Chondrocyte (in vitro differentiated cells): ENCODE data around the gene HSD3B7. TPM values are rescaled to one million over a fixed set of nuclear protein-coding genes. Genes with fewer than 3 reads are reported as not detected.

Source experiments
- DNase-seq: peaks from one replicate; pipeline ENCODE4 v3.0.0; 2021; ENCODE audit warnings: mixed read lengths, low spot score
- H3K27ac Mint-ChIP-seq: one replicate; pipeline ENCODE4 v1.8.0; 2021; ENCODE audit warnings: mild to moderate bottlenecking, moderate library complexity, mixed read lengths; ENCODE audit not compliant: unreplicated experiment
- H3K27me3 Mint-ChIP-seq: 2 replicates; pipeline ENCODE4 v1.8.0; 2021; ENCODE audit warnings: low read depth, mixed read lengths
- H3K36me3 Mint-ChIP-seq: 2 replicates; pipeline ENCODE4 v1.8.0; 2021; ENCODE audit warnings: low read depth, mixed read lengths
- H3K4me1 Mint-ChIP-seq: 2 replicates; pipeline ENCODE4 v1.8.0; 2021; ENCODE audit warnings: low read depth, mild to moderate bottlenecking, mixed read lengths
- H3K4me3 Mint-ChIP-seq: one replicate; pipeline ENCODE4 v1.8.0; 2021; ENCODE audit warnings: mild to moderate bottlenecking, moderate library complexity, mixed read lengths; ENCODE audit not compliant: unreplicated experiment
- H3K9me3 Mint-ChIP-seq: 2 replicates; pipeline ENCODE4 v1.8.0; 2021; ENCODE audit warnings: low read depth, mixed read lengths
- total RNA-seq: library from RNA; stranded (reverse); gene quantifications from 3 replicates; pipeline ENCODE4 v1.2.1, GENCODE V29; 2021
- TF ChIP-seq, protein P1 (sequence below): fragments of 200-600 bp; sonication (generic); IDR thresholded peaks from 2 replicates; pipeline ENCODE4 v1.5.0; 2021; ENCODE audit warnings: antibody characterized with exemption, mild to moderate bottlenecking, moderate library complexity

Gene HSD3B7
- total RNA-seq, 1 donor from 2014 or later: 12.3 TPM

DNA sequence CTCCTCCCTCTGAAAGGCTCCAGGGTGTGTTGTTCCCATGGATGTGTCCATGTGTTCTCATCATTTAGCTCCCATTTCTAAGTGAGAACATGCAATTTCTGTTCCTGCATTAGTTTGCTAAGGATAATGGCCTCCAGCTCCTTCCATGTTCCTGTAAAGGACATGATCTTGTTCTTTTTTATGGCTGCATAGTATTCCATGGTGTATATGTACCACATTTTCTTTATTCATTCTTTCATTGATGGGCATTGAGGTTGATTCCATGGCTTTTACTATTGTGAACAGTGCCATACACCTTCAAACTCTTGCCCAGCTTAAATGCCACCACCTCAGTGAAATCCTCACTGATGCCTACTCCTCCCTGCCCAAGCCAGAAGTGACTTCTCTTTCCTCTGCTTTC lies 40.7 kb upstream of the HSD3B7 start:
- H3K36me3 Mint-ChIP-seq: peaks cover 8% of the 10 kb centered on the region
- DNase-seq: no peak
- peaks cover 15% of the 10 kb centered on the region for H3K4me1 Mint-ChIP-seq
- H3K4me3 Mint-ChIP-seq: no peak overlapping the region
- no peaks in the 10 kb centered on the region for H3K27me3 Mint-ChIP-seq
- H3K27ac Mint-ChIP-seq: no peak overlapping the region
- TF ChIP-seq, protein P1, sequence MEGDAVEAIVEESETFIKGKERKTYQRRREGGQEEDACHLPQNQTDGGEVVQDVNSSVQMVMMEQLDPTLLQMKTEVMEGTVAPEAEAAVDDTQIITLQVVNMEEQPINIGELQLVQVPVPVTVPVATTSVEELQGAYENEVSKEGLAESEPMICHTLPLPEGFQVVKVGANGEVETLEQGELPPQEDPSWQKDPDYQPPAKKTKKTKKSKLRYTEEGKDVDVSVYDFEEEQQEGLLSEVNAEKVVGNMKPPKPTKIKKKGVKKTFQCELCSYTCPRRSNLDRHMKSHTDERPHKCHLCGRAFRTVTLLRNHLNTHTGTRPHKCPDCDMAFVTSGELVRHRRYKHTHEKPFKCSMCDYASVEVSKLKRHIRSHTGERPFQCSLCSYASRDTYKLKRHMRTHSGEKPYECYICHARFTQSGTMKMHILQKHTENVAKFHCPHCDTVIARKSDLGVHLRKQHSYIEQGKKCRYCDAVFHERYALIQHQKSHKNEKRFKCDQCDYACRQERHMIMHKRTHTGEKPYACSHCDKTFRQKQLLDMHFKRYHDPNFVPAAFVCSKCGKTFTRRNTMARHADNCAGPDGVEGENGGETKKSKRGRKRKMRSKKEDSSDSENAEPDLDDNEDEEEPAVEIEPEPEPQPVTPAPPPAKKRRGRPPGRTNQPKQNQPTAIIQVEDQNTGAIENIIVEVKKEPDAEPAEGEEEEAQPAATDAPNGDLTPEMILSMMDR: no peak
- no peaks in the 10 kb centered on the region for H3K9me3 Mint-ChIP-seq

DNA sequence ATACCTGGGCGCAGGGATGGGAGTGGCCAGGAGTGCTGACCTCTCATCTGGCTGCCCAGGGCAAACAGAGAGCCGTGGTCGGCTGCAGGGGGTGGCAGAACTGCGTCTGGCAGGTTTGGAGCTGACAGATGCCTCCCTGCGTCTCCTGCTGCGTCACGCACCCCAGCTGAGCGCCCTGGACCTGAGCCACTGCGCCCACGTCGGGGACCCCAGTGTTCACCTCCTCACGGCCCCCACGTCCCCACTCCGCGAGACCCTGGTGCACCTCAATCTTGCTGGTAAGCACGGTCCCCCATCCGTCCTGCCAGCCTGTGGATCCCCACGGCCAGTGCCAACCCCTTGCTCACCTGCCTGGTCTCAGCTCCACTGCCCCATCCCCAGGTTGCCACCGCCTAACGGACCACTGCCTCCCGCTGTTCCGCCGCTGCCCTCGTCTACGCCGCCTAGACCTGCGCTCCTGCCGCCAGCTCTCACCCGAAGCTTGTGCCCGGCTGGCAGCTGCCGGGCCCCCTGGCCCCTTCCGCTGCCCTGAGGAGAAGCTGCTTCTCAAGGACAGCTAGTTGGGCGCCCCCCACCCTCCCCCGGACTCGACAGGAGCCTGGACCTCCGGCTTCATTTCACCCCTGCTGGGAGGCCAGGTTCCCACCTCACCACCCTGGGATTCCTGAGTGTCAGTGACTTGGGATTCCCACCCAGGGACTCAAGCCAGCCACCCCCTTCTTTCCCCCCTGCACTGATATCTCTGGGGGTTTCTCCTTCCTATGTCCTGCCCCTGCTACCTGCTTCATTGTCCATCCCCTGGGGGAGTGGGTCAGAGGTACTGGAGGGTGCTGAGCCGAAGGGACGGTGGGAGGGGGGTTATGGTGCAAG lies 38.1 kb upstream of the HSD3B7 start:
- H3K27me3 Mint-ChIP-seq: no peaks in the 10 kb centered on the region
- peak overlapping the region; percentile 12 for H3K27ac Mint-ChIP-seq
- DNase-seq: peak; percentile 94
- H3K4me1 Mint-ChIP-seq: peaks cover 28% of the 10 kb centered on the region
- H3K36me3 Mint-ChIP-seq: peaks cover 8% of the 10 kb centered on the region
- H3K4me3 Mint-ChIP-seq: no peak overlapping the region
- H3K9me3 Mint-ChIP-seq: no peaks in the 10 kb centered on the region
- TF ChIP-seq, protein P1: no peak

DNA sequence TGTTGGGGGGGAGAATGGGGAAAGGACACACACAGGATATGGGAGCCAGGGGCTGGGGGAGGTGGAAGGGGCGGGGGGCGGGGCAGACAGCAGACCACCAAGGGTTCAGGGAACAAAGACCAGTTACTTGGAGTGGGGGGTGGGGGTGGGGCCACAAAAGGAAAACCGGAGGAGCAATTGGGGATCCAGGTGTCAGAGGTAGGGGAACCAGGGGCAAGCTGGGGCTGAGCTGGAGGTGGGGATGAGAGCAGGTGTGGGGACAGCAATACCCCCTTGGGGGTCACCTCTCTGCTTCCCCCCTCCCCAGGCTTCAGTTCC lies 37.5 kb upstream of the HSD3B7 start:
- H3K9me3 Mint-ChIP-seq: no peaks in the 10 kb centered on the region
- TF ChIP-seq, protein P1: no peak
- H3K27ac Mint-ChIP-seq: peak overlapping the region; percentile 85
- H3K4me1 Mint-ChIP-seq: peaks cover 30% of the 10 kb centered on the region
- H3K4me3 Mint-ChIP-seq: no peak overlapping the region
- no peak for DNase-seq
- no peaks in the 10 kb centered on the region for H3K27me3 Mint-ChIP-seq
- peaks cover 8% of the 10 kb centered on the region for H3K36me3 Mint-ChIP-seq

DNA sequence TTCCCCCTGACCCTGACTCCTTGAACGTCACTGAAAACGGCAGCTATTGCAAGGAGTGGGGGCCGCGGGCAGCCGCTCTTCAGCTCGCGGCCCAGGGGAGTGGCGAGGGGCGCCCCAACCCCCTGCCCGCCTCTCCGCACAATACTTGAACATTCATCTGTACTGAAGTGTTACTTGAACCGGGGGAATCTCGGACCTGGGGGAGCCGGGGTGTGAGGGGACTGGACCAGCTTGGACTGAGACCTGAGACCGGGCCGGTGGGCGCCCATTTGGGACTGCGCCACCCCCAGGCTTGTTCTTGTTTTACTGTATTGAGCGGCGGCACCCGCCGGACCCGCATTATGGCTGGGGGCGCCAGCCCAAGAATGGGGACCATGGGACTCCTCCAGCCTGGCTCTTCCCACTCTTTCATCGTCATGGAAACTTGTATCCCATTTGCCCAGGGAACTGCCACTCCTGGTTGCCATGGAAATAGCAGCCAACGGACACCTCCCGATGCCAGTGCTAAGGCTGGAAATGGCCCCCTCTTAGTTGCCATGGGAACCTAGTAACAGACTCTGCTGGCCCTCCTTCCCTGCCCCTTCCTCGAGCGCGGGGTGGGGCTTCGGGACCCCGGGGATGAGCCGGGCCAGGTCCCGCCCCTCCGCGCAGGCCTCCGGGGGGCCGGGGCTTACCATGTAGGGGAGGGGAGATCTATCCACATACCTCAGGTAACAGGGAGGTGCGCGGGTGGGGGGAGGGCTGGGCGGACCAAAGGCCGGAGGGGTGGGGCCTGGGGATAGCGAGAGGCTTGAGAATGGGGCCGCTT lies 36.9 kb upstream of the HSD3B7 start:
- H3K27ac Mint-ChIP-seq: peak overlapping the region; percentile 85
- no peaks in the 10 kb centered on the region for H3K27me3 Mint-ChIP-seq
- peak overlapping the region; percentile 86 for H3K4me3 Mint-ChIP-seq
- H3K4me1 Mint-ChIP-seq: peaks cover 30% of the 10 kb centered on the region
- TF ChIP-seq, protein P1: no peak
- DNase-seq: peak; percentile 95
- H3K36me3 Mint-ChIP-seq: peaks cover 5% of the 10 kb centered on the region
- H3K9me3 Mint-ChIP-seq: no peaks in the 10 kb centered on the region
